HG03135 (cell line): Measurements from ENCODE around the gene SOD1.
"Not testable (repeated sequence)": the region's sequence is repeated elsewhere in the genome, so short reads cannot be mapped to it uniquely, and the experiment has no call there.

Experiments
- ATAC-seq: cut with Tn5 transposase; IDR thresholded peaks from one replicate; pipeline ENCODE4 v1.9.1; 2021; ENCODE audit warnings: mild to moderate bottlenecking, moderate library complexity; ENCODE audit not compliant: unreplicated experiment

Gene SOD1

GRCh38 chr21:31659536-31660258 lies at the start of gene SOD1:
Gene SOD1, plus strand, starts transcription at chr21:31659693. Its CDS starts 77 bp downstream, at chr21:31659770.
- peak; percentile 95 for ATAC-seq

GRCh38 chr21:31611445-31611844 lies 48.0 kb upstream of the SOD1 start:
- ATAC-seq: no peak

- no peak for ATAC-seq
Measured at GRCh38 chr21:31612894-31613785, 46.4 kb upstream of the SOD1 start.

- no peak for ATAC-seq
Measured at GRCh38 chr21:31614705-31615104, 44.8 kb upstream of the SOD1 start.

- ATAC-seq: no peak
Measured at GRCh38 chr21:31616216-31616615, 43.3 kb upstream of the SOD1 start.

GRCh38 chr21:31618696-31619430 lies 40.6 kb upstream of the SOD1 start:
- ATAC-seq: no peak

GRCh38 chr21:31622397-31622796 lies 37.1 kb upstream of the SOD1 start:
- ATAC-seq: no peak

- ATAC-seq: no peak
Measured at GRCh38 chr21:31623664-31624063, 35.8 kb upstream of the SOD1 start.

GRCh38 chr21:31624181-31624580 lies 35.3 kb upstream of the SOD1 start:
- ATAC-seq: no peak

GRCh38 chr21:31624961-31625491 lies 34.5 kb upstream of the SOD1 start:
- ATAC-seq: no peak

GRCh38 chr21:31629972-31630711 lies 29.4 kb upstream of the SOD1 start:
- ATAC-seq: no peak

GRCh38 chr21:31631881-31632280 lies 27.6 kb upstream of the SOD1 start:
- not testable (repeated sequence) for ATAC-seq

GRCh38 chr21:31634993-31635392 lies 24.5 kb upstream of the SOD1 start:
- no peak for ATAC-seq

- no peak for ATAC-seq
Measured at GRCh38 chr21:31636874-31637273, 22.6 kb upstream of the SOD1 start.

GRCh38 chr21:31641416-31641922 lies 18.0 kb upstream of the SOD1 start:
- no peak for ATAC-seq

GRCh38 chr21:31644643-31645042 lies 14.8 kb upstream of the SOD1 start:
- ATAC-seq: no peak

GRCh38 chr21:31647650-31648049 lies 11.8 kb upstream of the SOD1 start:
- no peak for ATAC-seq

GRCh38 chr21:31650930-31651329 lies 8.6 kb upstream of the SOD1 start:
- ATAC-seq: no peak

GRCh38 chr21:31651491-31651890 lies 8.0 kb upstream of the SOD1 start:
- ATAC-seq: not testable (repeated sequence)

- ATAC-seq: no peak
Measured at GRCh38 chr21:31654340-31654739, 5.2 kb upstream of the SOD1 start.
